Measurements from ENCODE around the gene ASIC5.

- TF ChIP-seq CTCF (IDR thresholded peaks at IDR 0.05 in 8 of 11, conservative IDR thresholded peaks at IDR 0.05 in 3 of 11) (no peak), POLR2AphosphoS5 (IDR thresholded peaks at IDR 0.05) (no peak), POLR2A (IDR thresholded peaks at IDR 0.05) (no peak)
Measured at GRCh38 chr4:155789982-155790381, 76.1 kb downstream of the ASIC5 start.
